GM18951 (cell line): ENCODE results near the gene ANKRD44.
"Not testable (repeated sequence)": the region's sequence is repeated elsewhere in the genome, so short reads cannot be mapped to it uniquely, and the experiment has no call there.

Experiments
- POLR2A ChIP-seq: IDR thresholded peaks from 4 replicates; pipeline ENCODE4 v1.6.1; 2011; ENCODE audit warnings: mild to moderate bottlenecking; ENCODE audit not compliant: insufficient read length, insufficient read depth; ENCODE audit errors: extremely low read depth
- in situ Hi-C: fragments of 300-500 bp; cut with MboI; formaldehyde crosslinking; loops from one replicate; pipeline ENCODE4 v1.12.0; 2022; ENCODE audit warnings: low sequenced_read_pairs, mixed read lengths, inconsistent platforms; ENCODE audit not compliant: unreplicated experiment

Gene ANKRD44

DNA sequence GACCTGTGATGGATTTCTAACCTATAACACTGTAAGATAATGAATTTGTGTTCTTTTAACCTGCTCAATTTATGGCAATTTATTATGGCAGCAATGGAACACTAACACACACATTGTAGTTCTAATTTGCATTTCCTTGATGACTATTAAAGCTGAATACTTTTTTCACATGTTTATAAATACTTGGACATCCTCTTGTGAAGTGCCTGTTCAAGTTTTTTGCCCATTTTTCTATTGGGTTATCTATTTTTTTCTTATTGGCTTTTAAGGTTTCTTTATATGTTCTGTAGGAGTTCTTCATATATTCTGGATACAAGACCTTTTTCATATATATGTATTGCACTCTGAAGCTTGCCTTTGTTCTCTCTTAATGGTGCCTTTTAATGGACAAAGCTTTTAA lies 255.5 kb downstream of the ANKRD44 start:
- TF ChIP-seq POLR2A: no peak
- in situ Hi-C loops: no loop called here

DNA sequence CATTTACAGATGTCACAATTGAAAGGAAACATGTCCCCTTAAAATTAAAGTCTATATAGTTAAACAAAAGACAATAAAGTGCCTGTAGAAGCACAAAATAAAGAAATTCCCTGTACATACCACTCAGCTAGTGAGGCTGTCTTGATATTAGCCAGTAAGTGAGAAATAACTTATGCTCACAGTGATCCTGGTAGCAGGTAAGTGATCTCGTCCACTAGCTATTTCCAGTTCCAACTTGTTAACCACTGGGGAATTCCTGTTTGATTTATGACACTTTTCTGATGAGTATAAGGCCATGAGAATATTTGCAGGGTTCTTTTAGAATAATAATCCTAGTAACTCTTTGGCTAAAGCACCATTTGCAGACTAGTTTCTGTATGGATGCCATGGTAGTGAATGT lies 256.1 kb downstream of the ANKRD44 start:
- no peak for TF ChIP-seq POLR2A
- in situ Hi-C loops: no loop called here

- in situ Hi-C loops: no loop called here
- TF ChIP-seq POLR2A: no peak
These were observed 258.2 kb downstream of the ANKRD44 start for GRCh38 chr2:197052356-197052755.

GRCh38 chr2:197045115-197045514 lies 265.5 kb downstream of the ANKRD44 start:
- in situ Hi-C loops: no loop called here

DNA sequence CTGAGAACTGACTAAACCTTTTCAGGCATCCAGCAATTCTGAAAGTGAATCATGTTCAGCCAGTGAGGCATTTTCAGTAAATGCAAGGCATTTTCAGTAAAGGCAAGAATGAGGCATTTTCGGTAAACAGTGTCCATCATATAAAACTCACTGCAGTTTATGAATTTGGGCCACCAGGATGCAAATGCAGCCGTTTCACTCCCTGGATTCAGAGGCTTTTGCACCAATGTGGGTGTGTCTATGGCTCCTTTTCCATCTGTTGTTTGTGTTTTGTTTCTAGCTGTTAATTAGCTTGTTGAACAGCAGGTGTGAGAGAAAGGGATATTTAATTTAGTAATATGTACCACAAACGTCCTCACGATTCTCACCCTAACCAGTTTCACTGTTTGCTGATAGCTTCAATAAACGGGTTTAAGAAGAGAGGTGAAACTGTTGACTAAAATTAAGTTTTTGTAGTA lies 267.8 kb downstream of the ANKRD44 start:
- in situ Hi-C loops: no loop called here
- TF ChIP-seq POLR2A: no peak

More at GRCh38 chr2:197045115-197045514, 265.5 kb downstream of the ANKRD44 start:
- TF ChIP-seq POLR2A: no peak

DNA sequence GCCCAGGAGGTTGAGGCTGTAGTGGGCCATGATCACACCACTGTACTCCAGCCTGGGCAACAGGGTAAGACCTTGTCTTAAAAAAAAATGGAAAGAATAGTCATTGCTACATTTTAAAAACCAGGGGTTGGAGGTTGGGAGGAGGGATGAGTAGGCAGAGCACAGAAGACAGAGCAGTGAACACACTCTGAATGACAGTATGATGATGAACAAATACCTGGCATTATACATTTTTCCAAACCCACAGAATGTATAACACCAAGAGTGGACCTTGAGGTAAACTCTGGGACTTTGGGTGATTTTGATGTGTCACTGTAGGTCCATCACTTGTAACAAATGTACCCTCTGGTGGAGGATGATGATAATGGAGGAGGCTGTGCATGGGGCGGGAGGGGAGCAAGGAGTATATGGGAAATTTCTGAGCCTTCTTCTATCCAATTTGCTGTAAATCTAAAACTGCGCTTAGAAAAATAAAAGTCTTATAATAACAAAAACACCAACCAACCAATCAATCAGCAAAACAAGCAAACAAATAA lies 272.6 kb downstream of the ANKRD44 start:
- TF ChIP-seq POLR2A: no peak
- in situ Hi-C loops: no loop called here

- in situ Hi-C loops: no loop called here
- TF ChIP-seq POLR2A: no peak
These were observed 275.6 kb downstream of the ANKRD44 start for GRCh38 chr2:197035002-197035401.

DNA sequence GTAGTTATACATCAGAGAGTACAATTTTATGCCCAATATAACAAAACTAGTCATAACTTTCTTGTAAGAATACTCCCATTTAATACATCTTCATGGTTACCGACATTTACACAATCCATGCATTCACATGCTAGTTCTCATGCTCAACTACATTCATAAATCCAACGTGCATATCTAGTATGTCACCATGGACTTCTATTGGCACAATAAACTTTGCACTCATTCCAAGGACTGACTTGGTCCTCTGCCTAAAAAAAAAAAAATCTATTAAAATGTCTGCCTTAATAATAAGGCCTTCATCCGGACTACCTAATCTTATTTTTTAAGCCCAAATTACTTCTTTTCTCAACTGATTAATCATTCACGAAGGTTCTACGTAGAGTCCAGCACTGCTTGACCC lies 276.3 kb downstream of the ANKRD44 start:
- in situ Hi-C loops: no loop called here
- TF ChIP-seq POLR2A: no peak

DNA sequence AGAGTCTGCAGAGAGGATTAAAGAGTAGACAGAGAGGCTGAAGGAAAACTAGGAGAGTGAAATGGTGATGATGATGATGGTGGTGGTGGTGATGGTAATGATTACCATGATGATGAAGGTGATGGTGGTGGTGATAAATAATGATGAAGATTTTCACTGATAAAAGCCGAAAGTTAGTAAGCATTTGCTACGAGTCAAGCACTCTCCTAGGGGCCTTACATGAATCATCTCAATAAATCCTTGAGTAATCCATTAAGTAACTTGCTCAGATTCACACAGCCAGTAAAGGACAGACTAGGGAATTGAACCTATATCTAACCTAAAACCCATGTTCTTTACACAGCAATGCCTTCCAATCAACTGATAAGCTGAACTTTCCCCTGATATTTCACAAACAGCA lies 277.4 kb downstream of the ANKRD44 start:
- in situ Hi-C loops: no loop called here
- TF ChIP-seq POLR2A: no peak

DNA sequence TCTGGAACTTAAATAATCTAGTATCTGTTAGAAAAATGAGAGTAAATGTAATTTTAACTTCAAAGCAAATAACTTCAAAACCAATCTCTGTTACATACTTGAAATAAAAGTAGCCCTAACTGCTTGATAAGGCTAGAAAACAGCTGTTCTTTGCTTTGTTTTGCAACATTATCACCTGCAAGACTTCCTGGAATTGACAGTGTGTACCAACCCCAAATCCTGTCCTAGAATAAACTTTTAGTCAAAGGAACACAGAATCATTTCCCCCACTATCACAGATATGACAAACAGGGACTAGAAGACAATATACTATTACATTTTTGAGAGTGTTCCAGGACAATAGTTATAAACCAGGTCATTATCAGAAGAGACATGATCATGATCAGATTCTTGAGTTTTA lies 278.8 kb downstream of the ANKRD44 start:
- in situ Hi-C loops: no loop called here
- no peak for TF ChIP-seq POLR2A

DNA sequence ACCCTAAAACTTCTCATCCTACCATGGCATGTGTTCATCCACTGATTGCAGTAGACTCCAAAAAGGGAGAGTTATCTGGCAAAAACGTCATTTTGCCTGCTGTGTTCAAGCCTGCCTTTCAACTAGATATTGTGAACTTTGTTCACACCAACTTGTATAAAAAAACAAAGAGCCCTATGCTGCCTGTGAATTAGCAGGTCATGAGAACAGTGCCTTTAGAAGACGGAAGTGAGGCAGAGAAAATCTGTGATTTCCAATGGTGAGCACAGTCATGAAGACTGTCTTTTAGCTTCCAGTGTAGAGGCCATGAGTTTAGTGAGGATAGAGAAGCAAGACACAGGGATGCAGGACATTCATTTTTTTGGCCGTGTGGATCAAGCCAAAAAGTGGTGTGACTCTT lies 280.5 kb downstream of the ANKRD44 start:
- no peak for TF ChIP-seq POLR2A
- in situ Hi-C loops: no loop called here

DNA sequence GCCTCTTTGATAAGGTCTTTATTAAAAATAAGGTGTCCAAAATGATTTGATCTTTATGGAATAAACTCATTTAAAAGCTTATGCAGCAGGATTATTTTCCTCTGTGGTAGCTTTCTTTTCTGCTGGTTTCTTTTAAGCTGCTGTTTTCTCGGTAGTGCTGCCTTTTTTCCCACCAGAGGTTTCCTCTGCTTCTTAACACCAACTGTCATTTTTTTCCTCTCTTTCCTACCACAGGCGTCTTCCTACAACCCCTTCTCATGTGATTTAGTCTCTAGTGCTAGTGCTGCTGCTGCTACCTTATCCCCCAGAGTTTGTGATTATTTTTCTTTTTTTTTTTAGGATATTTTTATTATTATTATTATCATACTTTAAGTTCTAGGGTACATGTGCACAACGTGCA lies 281.9 kb downstream of the ANKRD44 start:
- TF ChIP-seq POLR2A: no peak

DNA sequence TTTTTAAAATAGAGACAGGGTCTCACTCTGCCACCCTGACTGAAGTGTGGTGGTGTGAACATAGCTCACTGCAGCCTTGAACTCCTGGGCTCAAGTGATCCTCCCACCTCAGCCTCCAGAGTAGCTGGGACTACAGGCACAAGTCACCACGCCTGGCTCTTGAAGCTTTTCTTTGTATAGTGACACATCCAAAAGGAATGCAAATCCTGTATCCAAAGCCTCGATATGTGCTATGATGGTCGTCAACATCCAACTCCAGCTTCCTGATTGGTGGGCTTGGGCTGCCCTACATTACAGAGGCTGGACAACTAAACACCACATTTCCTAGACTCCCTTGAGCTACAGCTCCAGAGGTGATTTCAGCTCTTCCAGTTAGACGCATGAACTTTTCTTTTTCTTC lies 282.4 kb downstream of the ANKRD44 start:
- TF ChIP-seq POLR2A: no peak
- in situ Hi-C loops: no loop called here

More for the DNA sequence above, 281.9 kb downstream of the ANKRD44 start:
- in situ Hi-C loops: no loop called here

DNA sequence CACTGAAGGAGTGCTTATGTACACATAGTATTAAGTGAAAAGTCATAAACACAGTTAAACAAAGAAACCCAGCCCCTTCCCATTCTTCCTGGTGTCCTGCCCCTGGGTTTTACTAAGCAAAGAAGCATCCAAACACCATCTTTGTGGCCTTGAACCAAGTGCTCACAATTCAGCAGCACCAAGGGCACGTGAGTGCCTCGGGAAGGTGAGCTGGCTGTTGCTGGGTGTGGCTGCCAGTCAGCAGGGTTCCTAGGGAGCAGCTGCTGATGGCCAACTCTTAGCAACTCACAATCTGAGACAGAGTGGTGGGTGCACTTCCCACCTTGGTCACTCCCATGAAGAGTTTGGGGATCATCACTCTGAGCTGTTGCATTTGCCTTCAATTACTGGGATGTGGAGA lies 286.4 kb downstream of the ANKRD44 start:
- TF ChIP-seq POLR2A: no peak
- in situ Hi-C loops: no loop called here

DNA sequence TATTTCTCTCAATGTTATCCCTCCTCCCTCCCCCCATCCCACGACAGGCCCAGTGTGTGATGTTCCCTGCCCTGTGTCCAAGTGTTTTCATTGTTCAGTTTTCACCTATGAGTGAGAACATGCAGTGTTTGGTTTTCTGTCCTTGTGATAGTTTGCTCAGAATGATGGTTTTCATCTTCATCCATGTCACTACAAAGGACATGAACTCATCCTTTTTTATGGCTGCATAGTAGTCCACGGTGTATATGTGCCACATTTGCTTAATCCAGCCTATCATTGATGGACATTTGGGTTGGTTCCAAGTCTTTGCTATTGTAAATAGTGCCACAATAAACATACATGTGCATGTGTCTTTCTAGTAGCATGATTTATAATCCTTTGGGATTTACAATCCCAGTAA lies 289.7 kb downstream of the ANKRD44 start:
- in situ Hi-C loops: not testable (repeated sequence)
